Mesenteric fat pad (tissue), 1 donor: Measurements from ENCODE around the gene TNS3. TPM values are rescaled to one million over a fixed set of nuclear protein-coding genes. Genes with fewer than 3 reads are reported as not detected.
"Not testable (repeated sequence)": the region's sequence is repeated elsewhere in the genome, so short reads cannot be mapped to it uniquely, and the experiment has no call there.

ENCODE experiments used
- DNase-seq: peaks from one replicate; pipeline ENCODE4 v3.0.0-alpha.2; 2020; ENCODE audit warnings: low spot score
- total RNA-seq: library from RNA; stranded (reverse); fragmentation: NEBNext Ultra II Directional; extraction: Animal tissue kit (Norgen Biotek cat#: 25700); gene quantifications from one replicate; pipeline ENCODE4 v1.2.1, GENCODE V29; 2021
- donor health status: DM: yes; HTN: yes; CAD: no.

Gene TNS3
- total RNA-seq, 1 donor from 2014 or later, result 152 TPM

DNA sequence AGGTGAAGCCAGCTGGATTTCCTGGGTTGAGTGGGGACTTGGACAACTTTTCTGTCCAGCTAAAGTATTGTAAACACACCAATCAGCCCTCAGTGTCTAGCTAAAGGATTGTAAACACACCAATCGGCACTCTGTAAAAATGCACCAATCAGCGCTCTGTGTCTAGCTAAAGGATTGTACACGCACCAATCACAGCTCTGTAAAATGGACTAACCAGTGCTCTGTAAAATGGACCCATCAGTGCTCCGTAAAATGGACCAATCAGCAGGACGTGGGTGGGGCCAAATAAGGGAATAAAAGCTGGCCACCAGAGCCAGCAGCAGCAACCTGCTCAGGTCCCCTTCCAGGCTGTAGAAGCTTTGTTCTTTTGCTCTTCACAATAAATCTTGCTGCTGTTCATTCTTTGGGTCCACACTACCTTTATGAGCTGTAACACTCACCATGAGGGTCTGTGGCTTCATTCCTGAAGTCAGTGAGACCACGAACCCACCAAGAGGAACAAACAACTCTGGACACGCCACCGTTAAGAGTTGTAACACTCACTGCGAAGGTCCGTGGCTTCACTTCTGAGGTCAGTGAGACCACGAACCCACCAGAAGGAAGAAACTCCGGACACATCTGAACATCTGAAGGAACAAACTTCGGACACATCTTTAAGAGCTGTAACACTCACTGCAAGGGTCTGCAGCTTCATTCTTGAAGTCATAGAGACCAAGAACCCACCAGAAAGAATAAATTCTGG is 21.8 kb upstream of the TNS3 start:
- DNase-seq, result not testable (repeated sequence)

DNA sequence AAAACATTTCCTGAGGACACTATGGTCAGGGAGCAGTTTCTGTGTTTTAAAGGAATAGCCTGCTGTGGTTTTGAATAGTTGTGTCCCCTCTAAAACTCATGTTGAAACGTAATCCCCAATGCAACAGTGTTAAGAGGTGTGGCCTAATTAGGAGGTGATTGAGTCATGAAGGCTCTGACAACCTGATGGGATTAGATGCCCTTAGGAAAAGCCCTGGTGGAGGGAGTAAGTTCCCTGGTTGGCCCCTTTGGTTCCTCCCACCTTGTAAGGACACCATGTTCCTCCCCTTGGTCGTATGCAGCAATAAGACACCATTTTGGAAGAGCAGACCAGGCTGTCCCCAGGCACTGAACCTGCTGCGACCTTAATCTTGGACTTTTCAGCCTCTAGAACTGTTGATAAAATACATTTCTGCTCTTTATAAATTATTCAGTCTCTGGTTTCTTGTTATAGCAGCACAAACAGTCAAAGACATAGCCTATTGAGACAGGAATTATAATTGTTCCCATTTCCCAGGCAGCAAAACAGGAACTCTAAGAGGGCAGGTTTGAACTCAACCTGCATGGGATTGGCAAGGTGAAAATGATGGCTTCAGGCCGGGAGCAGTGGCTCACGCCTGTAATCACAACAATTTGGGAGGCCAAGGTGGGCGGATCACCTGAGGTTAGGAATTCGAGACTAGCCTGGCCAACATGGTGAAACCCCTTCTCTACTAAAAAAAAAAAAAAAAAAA is 20.5 kb upstream of the TNS3 start:
- no peak for DNase-seq

DNA sequence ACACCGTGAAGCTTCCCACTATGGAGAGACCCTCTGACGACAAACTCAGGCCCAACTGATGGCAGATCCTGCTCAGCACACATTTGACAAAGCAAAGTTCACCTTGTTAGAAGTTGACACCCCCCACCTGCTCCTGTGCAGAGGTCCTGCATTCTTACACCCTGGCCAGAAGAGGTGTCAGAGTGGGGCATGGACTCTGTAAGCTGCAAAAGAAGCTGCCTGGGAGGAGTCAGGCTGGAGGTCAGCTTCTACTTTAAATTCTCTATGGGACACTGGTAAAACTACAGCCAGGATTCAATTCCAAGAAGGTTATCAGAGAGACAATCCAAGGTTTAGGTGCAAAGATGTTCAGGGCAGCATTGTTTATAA is 20.0 kb upstream of the TNS3 start:
- DNase-seq, result no peak

DNA sequence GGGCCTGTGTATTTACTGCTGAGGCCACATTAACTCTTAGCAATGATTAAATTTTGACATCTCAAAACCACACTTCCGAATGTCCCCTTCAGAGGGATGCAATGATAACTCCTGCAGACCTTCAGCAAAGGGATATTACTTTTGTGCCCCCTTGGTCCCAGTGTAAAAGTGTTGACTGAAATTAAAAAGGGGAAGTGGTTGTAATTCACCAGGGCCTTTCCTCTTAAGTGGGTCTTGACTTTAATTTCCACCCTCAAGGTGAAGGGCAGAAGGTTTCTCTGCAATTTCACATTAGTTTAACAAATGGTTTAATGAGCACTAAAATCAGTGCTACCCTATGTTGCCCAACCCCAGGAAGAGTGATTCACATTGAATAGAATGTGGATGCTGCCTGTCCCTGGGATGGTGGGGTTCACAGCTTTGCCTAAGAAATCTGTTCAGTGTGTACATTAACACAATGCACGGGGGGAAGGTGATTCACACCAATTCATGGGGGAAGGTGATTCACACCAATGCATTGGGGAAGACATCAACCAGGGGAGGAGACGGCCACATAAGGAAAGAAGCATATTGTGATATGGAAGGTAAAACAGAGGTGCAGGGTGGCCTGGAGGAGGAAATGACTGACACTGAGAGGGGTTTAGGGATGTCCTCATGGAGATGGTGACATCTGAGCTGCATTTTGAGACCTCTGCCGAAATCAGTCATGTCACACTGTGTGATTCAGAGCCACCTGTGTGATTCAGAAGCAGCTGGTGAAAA is 19.4 kb upstream of the TNS3 start:
- DNase-seq, result no peak

- DNase-seq, result no peak
Measured at GRCh38 chr7:47600199-47601118, 18.5 kb upstream of the TNS3 start.

GRCh38 chr7:47597379-47597778 is 15.5 kb upstream of the TNS3 start:
- no peak for DNase-seq

DNA sequence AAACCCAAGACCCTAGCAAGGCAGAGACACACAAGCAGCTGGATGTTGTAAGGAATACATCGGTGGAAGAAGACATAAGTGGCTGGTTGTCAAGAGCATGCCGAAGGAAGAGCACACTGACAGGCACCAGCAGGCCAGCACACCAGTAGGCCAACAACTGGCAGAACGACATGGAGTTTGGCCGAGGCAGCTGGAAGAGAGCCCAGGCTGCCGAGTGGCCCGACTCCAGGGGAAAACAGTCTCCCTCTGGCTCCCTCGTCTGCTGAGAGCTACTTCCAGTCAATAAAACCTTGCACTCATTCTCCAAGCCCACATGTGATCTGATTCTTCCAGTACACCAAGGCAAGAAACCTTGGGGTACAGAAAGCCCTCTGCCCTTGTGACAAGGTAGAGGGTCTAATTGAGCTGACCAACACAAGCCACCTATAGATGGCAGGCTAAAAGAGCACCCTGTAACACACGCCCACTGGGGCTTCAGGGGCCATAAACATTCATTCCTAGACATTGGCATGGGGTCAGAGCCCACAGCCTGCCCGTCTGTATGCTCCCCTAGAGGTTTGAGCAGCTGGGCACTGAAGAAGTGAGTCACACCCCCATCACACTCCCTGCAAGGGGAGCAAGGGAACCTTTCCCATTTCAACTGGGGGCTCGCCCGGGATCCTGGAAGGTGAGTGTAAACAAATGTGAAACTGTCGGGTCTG is 14.7 kb upstream of the TNS3 start:
- no peak for DNase-seq

DNA sequence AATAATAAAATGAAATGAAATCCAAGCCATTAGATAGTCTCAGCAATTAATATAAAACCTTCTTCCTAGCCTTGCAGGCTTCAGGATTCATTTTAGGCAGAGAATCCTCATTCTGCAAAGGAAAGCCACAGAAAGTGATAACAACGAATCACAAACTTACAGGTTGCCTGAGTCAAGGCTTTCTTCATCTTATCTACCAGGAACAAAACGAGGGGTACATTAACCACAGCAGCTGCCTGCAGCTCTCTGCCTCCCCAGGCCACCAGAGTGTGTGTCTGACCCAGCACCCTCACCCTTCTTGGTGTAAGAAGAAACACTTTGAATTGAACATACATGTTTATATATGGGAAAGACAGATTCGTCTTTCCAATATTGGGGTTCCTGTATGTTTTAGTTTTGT is 12.5 kb upstream of the TNS3 start:
- no peak for DNase-seq

DNA sequence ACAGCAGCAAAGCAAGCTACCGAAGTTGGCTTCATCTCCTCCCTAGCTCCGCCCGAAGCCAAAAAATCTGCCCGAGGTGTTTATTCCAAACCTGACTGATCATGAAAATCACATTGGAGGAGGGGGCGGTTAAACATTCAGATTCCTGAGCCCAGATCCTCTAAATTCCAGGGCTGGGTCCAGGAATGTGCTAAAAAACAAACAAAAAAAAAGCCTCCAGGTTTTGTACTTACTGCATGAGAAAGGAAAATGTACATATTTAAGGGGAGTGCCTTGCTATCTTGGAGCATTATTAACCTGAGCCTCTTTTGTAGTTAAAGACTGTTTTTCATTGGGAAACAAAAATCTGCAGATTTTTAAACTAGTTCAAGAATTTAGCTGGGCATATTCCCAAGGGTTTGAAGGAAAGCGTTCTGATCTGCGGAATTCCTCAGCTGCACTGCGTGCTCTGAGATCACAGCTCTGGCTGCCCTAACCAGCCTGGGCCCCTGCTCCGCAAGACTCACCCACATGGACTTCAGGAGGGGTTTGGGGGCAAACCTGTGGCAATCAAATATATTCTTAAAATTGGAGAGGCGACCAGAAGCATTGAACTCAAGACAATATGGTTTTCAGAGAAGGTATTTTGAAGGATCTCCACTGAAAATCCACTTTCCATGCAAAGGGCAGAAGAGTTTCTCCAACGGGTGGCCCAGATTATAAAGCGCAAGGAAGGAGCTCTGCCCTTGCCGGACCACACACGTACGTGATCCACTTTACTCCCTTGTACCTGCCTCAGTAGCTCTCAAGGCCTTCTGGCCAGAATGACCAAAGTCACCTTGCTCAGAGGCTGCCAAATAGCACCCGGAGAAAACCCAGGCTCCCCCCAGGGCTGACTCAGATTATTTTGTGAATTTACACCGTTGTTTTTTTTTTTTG is 10.0 kb upstream of the TNS3 start:
- no peak for DNase-seq

DNA sequence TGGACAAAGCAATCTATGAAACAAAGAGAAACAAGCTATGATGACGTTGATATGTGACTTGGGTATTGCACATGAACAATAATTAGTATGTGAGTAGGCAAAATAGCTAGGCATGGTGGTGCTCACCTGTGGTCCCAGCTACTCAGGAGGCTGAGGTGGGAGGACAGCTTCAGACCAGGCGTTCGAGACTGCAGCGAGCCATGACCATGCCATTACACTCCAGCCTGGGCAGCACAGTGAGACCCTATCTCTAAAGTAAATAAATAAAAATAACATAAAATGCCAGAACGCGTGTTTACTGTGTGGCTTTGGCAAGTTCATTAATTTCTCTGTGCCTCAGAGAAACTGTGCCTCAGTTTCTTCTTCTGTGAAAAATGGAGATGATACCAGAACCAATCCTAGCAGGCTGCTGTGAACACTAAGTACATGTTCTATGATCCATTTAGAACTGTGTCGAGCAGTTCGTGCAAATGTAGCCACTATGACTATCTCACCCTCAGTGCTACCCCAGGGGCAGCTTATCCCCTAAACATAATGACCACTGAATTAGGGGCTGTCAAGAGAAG is 9.3 kb upstream of the TNS3 start:
- no peak for DNase-seq

DNA sequence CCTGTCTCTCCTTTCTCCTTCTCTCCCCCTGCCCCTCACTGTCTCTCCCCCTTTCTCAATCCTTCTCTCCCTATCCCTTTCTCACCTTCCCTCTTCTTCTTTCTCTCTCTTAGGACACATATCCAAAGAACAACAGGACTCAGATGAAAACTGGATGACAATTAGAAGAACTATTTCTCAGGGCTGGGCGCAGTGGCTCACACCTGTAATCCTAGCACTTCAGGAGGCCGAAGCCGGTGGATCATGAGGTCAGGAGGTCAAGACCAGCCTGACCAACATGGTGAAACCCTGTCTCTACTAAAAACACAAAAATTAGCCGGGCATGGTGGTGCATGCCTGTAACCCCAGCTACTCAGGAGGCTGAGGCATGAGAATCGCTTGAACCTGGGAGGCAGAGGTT is 8.3 kb upstream of the TNS3 start:
- DNase-seq, result not testable (repeated sequence)

DNA sequence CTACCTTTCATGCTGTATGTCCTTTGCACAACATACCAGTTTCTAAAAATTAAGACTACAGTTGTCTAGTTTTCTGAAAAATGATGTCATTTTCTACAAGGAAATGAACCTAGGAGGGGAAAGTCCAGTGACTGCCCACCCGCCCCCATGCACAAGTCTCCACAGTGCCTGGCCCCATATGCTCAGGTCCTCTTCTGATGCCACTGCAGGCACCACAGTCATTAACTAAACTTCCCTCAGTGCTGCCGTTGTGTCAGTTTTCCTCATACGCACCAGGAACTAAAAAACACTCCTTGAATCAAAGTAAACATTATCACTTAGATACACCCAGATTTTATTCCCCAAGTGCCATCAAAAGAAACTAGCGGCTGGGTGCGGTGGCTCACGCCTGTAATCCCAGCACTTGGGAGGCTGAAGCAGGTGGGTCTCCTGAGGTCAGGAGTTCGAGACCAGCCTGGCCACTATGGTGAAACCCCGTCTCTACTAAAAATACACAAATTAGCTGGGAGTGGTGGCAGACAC is 6.9 kb upstream of the TNS3 start:
- DNase-seq, result no peak

DNA sequence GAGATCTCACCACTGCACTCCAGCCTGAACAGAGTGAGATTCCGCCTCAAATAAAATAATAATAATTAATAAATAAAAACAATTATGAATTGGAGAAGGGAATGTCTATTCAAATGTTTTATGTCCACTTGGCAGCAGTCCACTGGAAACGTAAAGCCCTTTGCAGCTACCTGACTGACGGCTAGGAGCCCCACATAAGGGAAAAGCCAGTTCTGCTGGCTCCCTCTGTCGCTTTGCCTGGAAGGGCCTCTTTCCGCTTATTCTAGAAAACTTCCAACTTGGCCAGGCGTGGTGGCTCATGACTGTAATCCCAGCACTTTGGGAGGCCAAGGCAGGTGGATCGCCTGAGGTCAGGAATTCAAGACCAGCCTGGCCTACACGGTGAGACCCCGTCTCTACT is 6.1 kb upstream of the TNS3 start:
- DNase-seq, result no peak

DNA sequence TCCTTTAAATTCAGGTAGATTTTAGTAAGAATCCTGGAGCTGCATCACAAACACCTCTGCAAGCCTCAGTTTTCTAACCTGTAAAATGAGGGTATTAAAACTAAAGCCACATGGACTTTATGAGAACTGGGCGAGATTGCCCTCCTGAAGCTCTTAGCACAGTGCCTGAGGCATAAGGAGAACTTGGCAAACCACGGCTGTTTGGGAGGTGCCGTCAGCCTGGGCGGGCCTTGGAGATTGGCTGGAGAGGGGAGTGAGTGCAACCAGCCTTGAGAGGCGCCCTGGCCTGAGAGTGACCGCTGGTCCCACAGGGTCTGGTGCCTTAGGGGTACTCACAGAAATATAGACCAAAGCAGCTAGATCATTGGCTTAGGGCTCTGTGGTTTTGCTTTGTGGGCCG is 5.4 kb upstream of the TNS3 start:
- DNase-seq, result no peak

DNA sequence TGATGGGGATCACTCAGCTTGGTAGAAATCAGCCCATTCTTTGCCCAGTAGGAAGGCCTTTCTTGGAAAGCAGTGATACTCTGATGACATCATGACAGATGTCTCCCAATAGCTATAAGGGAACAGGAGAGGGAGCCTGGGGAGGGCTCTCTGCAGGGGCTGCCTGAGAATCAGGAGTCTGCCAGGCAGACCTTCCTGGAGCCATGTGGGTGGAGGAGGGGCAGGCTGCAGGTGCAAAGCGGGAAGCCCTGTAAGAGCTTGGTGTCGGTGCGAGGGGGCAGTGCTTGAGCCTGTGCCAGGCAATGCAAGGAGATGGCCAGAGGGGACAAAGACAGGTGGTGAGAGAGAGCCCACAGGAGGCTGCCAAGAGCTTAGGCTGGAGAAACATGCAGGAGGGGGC is 5.0 kb upstream of the TNS3 start:
- no peak for DNase-seq

GRCh38 chr7:47586161-47586670 is 4.3 kb upstream of the TNS3 start:
- not testable (repeated sequence) for DNase-seq

- no peak for DNase-seq
Measured at GRCh38 chr7:47584536-47584895, 2.6 kb upstream of the TNS3 start.

DNA sequence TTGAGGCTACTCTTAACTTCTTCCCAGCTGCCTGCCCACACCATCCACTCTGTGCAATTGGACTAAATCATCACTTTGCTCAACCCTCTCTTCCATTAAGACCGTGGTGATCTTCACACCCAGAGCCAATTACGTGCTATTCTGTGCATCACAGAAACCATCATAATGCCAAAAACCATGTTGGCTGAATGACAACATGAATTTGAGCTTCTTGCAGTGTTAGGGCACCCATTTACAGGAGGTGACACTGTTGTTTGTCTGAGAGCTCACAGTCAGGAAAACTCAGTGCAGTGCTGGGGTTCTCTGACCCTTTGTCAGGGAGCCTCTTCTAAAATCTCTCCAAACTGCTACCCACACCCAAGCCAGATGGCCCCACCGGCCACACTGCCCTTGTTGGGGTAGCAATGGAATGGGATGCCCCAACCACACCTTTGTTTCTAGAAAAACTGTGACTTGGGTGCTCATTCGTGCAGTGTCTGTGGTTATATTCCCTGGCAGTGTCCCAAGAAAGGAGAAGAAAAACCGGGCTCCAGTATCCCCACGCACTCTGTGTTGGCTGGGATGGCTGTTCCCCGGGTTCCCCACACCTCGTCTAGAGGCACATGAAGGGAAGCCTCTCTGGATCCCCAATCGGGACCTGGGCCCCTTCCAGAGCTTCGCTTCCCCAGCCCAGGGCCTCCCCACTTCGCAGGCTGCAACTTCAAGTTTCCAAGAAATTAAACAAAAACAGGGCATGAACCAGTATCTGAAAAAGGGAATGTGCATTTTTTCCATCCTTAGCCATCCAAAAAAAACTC is 2.0 kb upstream of the TNS3 start:
- no peak for DNase-seq
